GM12878 (cell line): ENCODE data around the gene AOAH.

Experiments
- ATF3 ChIP-seq: IDR thresholded peaks from 2 replicates; pipeline ENCODE4 v1.6.1; 2011; ENCODE audit warnings: low read depth, mild to moderate bottlenecking, low read length, moderate library complexity, borderline replicate concordance; ENCODE audit errors: extremely low read depth
- BCL11A ChIP-seq: IDR thresholded peaks from 2 replicates; pipeline ENCODE4 v1.6.1; 2011; ENCODE audit warnings: low read depth, low read length
- BCL3 ChIP-seq: IDR thresholded peaks from 2 replicates; pipeline ENCODE4 v1.6.1; 2011; ENCODE audit warnings: borderline replicate concordance, low read depth, mild to moderate bottlenecking, moderate library complexity, low read length; ENCODE audit not compliant: insufficient read depth, poor library complexity, severe bottlenecking
- EP300 ChIP-seq, 2 experiments: fragments of 150-350 bp in 1 of 2; IDR thresholded peaks; 2 replicates each; pipeline ENCODE4 v1.6.1; 2011 to 2012; ENCODE audit warnings: low read depth in 2 of 2, low read length in 2 of 2, borderline replicate concordance in 1 of 2, improper control_type of control experiment in 1 of 2, inconsistent platforms in 1 of 2; ENCODE audit not compliant: control insufficient read depth in 1 of 2
- TARDBP ChIP-seq: IDR thresholded peaks from 2 replicates; pipeline ENCODE4 v1.6.1; 2016; ENCODE audit warnings: borderline replicate concordance
- ZNF274 ChIP-seq: IDR thresholded peaks from one replicate; pipeline ENCODE4 v1.8.0; 2011; ENCODE audit not compliant: insufficient read length, insufficient read depth

- TF ChIP-seq BCL11A: no peak
- TF ChIP-seq ATF3: no peak
- no peak for TF ChIP-seq TARDBP
- no peak for TF ChIP-seq ZNF274
- TF ChIP-seq EP300 (IDR thresholded peaks at IDR 0.05; ENCODE audit: borderline replicate concordance in 1 of 2, control insufficient read depth in 1 of 2, low read depth in 2 of 2, low read length in 2 of 2): no peak
- TF ChIP-seq BCL3: no peak
Measured at GRCh38 chr7:36532981-36533499, 191.3 kb downstream of the AOAH start.
